ENCODE data around the gene MVB12B.

MVB12B gene

GRCh38 chr9:126478216-126478981 lies 151.8 kb downstream of the MVB12B start:
- no peak for DNase-seq

GRCh38 chr9:126479515-126479914 lies 152.9 kb downstream of the MVB12B start:
- no peak for DNase-seq

- DNase-seq, result no peak
Measured at GRCh38 chr9:126480813-126481212, 154.2 kb downstream of the MVB12B start.

- DNase-seq, result no peak
Measured at GRCh38 chr9:126481862-126482261, 155.2 kb downstream of the MVB12B start.

GRCh38 chr9:126482361-126483044 lies 155.9 kb downstream of the MVB12B start:
- DNase-seq, result no peak

GRCh38 chr9:126483468-126484073 lies 156.9 kb downstream of the MVB12B start:
- no peak for DNase-seq

- no peak for DNase-seq
Measured at GRCh38 chr9:126485662-126486061, 159.0 kb downstream of the MVB12B start.

- no peak for DNase-seq
Measured at GRCh38 chr9:126486276-126486675, 159.6 kb downstream of the MVB12B start.

- DNase-seq, result no peak
Measured at GRCh38 chr9:126487856-126488255, 161.2 kb downstream of the MVB12B start.

- no peak for DNase-seq
Measured at GRCh38 chr9:126488310-126488709, 161.7 kb downstream of the MVB12B start.

GRCh38 chr9:126488881-126489404 lies 162.3 kb downstream of the MVB12B start:
- no peak for DNase-seq

- DNase-seq, result no peak
Measured at GRCh38 chr9:126489581-126490213, 163.1 kb downstream of the MVB12B start.

- no peak for DNase-seq
Measured at GRCh38 chr9:126490214-126490631, 163.6 kb downstream of the MVB12B start.

- peak; percentile 56 for DNase-seq
Measured at GRCh38 chr9:126490871-126491567, 164.4 kb downstream of the MVB12B start.

GRCh38 chr9:126491568-126491879 lies 164.9 kb downstream of the MVB12B start:
- DNase-seq, result no peak

- DNase-seq, result no peak
Measured at GRCh38 chr9:126491949-126492348, 165.3 kb downstream of the MVB12B start.

GRCh38 chr9:126494264-126494663 lies 167.6 kb downstream of the MVB12B start:
- DNase-seq, result no peak

GRCh38 chr9:126494746-126495145 lies 168.1 kb downstream of the MVB12B start:
- DNase-seq, result no peak

GRCh38 chr9:126495411-126496180 lies 169.0 kb downstream of the MVB12B start:
- no peak for DNase-seq

GRCh38 chr9:126496181-126496576 lies 169.6 kb downstream of the MVB12B start:
- no peak for DNase-seq

GRCh38 chr9:126496781-126497659 lies 170.4 kb downstream of the MVB12B start:
- DNase-seq, result no peak
